ENCODE data around the gene SPPL3. TPM values are rescaled to one million over a fixed set of nuclear protein-coding genes. Genes with fewer than 3 reads are reported as not detected.

Gene SPPL3
- total RNA-seq, 4 donors from 2014 or later = 25.5 to 30.4 (median 29.0) TPM

DNA sequence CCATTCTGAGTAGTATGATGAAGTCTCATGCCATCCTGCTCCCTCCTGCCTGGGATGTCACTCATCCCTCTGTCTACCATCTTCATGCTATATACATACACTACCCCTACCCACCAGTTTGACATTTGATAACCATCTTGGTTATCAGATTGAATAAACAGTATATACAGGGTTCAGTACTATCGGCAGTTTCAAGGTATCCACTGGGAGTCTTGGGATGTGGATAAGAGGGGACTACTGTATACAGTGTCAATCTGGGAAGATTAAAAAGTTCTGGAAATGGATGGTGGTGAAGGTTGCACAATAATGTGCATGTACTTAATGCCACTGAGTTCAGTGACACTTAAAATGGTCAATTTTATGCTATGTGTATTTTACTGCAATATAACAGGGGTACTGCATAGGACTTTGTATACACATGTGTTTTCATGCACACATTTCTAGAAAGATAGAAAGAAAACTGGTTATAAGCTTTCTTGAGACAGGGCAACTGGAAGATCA lies 22.1 kb downstream of the SPPL3 start:
- Histone ChIP-seq H3K9me3 (no peaks in the 10 kb centered on the region), H3K4me1 (peaks cover 0 to 20% (median 0%) of the 10 kb centered on the region in 4 donors), H3K4me3 (no peak overlapping the region), H3K27me3 (no peaks in the 10 kb centered on the region), H3K27ac (no peak overlapping the region), H3K36me3 (no peaks in the 10 kb centered on the region)
- 90 to 100% methylated on average over 1 of the region's 1 CpG for WGBS, 2 donors
- DNase-seq (ENCODE audit: low spot score in 2 of 2) = no peak
- TF ChIP-seq POLR2A (IDR thresholded peaks at IDR 0.05) = no peak
- TF ChIP-seq, protein P1, sequence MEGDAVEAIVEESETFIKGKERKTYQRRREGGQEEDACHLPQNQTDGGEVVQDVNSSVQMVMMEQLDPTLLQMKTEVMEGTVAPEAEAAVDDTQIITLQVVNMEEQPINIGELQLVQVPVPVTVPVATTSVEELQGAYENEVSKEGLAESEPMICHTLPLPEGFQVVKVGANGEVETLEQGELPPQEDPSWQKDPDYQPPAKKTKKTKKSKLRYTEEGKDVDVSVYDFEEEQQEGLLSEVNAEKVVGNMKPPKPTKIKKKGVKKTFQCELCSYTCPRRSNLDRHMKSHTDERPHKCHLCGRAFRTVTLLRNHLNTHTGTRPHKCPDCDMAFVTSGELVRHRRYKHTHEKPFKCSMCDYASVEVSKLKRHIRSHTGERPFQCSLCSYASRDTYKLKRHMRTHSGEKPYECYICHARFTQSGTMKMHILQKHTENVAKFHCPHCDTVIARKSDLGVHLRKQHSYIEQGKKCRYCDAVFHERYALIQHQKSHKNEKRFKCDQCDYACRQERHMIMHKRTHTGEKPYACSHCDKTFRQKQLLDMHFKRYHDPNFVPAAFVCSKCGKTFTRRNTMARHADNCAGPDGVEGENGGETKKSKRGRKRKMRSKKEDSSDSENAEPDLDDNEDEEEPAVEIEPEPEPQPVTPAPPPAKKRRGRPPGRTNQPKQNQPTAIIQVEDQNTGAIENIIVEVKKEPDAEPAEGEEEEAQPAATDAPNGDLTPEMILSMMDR (IDR thresholded peaks at IDR 0.05) = no peak

DNA sequence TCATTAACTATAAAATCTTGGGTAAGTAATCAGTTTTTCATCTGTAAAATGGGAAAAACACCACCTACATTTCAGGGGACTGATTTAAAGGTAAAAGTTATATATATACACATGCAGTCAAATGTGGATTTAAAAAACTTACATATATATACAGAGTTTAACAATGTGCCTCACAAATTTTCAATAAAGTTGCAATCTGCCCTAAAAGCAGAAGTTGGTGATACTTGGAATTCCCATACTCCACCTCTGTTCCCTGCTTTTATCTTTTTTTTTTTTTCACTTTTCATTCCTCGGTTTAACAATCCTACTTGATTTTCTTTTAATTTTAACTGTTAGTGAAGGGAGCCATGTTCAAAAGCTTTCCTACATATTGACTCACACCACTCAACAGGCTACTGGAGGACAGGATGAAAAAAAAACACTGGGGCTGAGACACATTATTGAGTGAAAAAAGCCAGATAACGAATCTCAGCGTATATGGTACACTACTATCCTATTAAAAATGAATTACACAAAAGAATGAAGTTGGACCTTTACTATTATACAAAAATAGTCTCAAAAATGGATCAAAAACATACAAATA lies 24.3 kb downstream of the SPPL3 start:
- H3K4me1 ChIP-seq = peaks cover 0 to 8% (median 0%) of the 10 kb centered on the region in 4 donors
- DNase-seq (ENCODE audit: low spot score in 2 of 2) = no peak
- no peak overlapping the region for H3K4me3 ChIP-seq
- TF ChIP-seq, protein P1 (IDR thresholded peaks at IDR 0.05) = no peak
- no peak for TF ChIP-seq POLR2A (IDR thresholded peaks at IDR 0.05)
- no peak for TF ChIP-seq EP300 (IDR thresholded peaks at IDR 0.05)
- 84 to 85% methylated on average over 3 of the region's 3 CpGs for WGBS, 2 donors
- H3K9me3 ChIP-seq = no peaks in the 10 kb centered on the region
- H3K27ac ChIP-seq = no peak overlapping the region
- no peaks in the 10 kb centered on the region for H3K27me3 ChIP-seq
- H3K36me3 ChIP-seq = no peaks in the 10 kb centered on the region

DNA sequence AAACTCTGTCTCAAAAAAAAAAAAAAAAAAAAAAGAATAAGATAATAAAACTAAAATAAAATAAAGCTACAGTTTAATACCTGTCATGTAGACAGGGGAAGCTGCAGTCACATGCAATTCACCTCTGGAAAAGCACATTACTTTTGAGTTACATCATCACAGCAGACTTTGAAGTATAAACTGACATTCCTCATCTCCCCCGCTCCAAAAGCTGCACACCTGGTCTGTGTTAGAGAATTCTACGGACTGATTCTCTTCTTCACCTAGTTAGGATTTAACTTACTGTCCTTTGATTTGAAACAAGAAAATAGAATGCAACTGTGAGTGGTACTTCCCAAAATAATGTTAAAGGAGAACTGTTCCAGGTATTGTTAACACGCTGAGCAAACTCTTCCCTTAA lies 25.1 kb downstream of the SPPL3 start:
- H3K4me3 ChIP-seq = no peak overlapping the region
- no peaks in the 10 kb centered on the region for H3K9me3 ChIP-seq
- TF ChIP-seq, protein P1 (IDR thresholded peaks at IDR 0.05) = no peak
- no peak for TF ChIP-seq POLR2A (IDR thresholded peaks at IDR 0.05)
- TF ChIP-seq EP300 (IDR thresholded peaks at IDR 0.05) = no peak
- H3K4me1 ChIP-seq = peaks cover 0 to 12% (median under 1%) of the 10 kb centered on the region in 4 donors
- WGBS, 2 donors = 86 to 89% methylated on average over 3 of the region's 3 CpGs
- DNase-seq (ENCODE audit: low spot score in 2 of 2) = no peak
- no peak overlapping the region for H3K27ac ChIP-seq
- H3K36me3 ChIP-seq = no peaks in the 10 kb centered on the region
- H3K27me3 ChIP-seq = no peaks in the 10 kb centered on the region

DNA sequence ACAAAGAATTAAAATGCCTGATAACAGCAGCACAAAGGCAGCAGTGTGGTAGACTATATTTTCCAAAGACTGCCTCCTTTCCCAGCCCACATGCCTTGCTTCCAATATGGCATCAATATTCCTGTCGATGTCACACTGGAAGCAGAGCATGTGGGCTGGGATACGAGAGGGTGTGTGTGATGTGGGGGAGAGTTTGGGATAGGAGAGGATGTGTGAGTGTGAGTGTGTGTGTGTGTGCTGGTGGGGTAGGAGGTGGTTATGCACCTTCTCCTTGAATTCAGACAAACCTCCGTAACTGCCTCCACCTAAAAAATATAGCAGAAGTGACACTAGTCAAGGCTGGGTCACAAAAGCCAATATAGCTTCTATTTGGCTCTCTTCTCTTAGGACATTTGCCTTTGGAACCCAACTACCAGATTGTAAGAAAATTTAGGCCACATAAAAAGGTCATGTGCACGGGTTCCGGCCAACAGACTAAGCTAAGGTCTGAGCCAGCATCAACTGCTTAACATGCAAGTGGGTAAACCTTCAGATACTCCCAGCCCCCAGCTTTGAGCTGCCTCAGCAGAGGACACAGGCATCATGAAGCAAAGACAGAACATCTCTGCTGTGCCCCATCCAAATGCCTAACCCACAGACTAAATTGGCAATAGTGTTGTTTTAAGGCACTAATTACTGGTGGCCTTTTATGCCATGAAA lies 29.5 kb downstream of the SPPL3 start:
- no peak overlapping the region for H3K27ac ChIP-seq
- WGBS, 2 donors = 73 to 78% methylated on average over 5 of the region's 5 CpGs
- TF ChIP-seq EP300 (IDR thresholded peaks at IDR 0.05) = no peak
- TF ChIP-seq POLR2A (IDR thresholded peaks at IDR 0.05) = no peak
- TF ChIP-seq, protein P1 (IDR thresholded peaks at IDR 0.05) = no peak
- no peak for DNase-seq (ENCODE audit: low spot score in 2 of 2)
- peaks cover 0 to 40% (median 6%) of the 10 kb centered on the region in 4 donors for H3K4me1 ChIP-seq
- H3K27me3 ChIP-seq = no peaks in the 10 kb centered on the region
- no peaks in the 10 kb centered on the region for H3K36me3 ChIP-seq
- H3K9me3 ChIP-seq = no peaks in the 10 kb centered on the region
- no peak overlapping the region for H3K4me3 ChIP-seq

DNA sequence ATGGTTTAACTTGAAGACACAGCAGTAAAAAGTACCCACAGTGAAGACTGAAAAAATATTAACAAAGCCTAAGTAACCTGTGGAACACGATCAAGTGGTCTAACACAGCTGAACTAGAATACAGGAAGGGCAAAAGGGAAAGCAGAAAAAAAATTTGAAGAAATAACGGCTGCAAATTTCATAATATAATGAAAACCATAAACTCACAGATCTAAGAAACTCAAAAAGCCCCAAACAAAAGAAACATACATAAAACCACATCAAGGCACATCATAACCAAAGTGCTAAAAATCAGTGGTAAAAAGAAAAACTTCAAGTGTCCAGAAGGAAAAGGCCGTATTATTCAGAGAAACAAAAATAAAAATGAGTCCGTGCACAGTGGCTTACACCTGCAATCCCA lies 30.9 kb downstream of the SPPL3 start:
- Histone ChIP-seq H3K36me3 (no peaks in the 10 kb centered on the region), H3K27ac (no peak overlapping the region), H3K4me3 (no peak overlapping the region), H3K27me3 (no peaks in the 10 kb centered on the region), H3K4me1 (peaks cover 0 to 40% (median 6%) of the 10 kb centered on the region in 4 donors), H3K9me3 (no peaks in the 10 kb centered on the region)
- TF ChIP-seq POLR2A (IDR thresholded peaks at IDR 0.05) = no peak
- TF ChIP-seq, protein P1 (IDR thresholded peaks at IDR 0.05) = no peak
- TF ChIP-seq EP300 (IDR thresholded peaks at IDR 0.05) = no peak
- 69 to 76% methylated on average over 4 of the region's 4 CpGs for WGBS, 2 donors
- no peak for DNase-seq (ENCODE audit: low spot score in 2 of 2)

All from tibial nerve (tissue), 4 donors.